HEK293T (cell line): Measurements from ENCODE around the gene DLEC1.

Experiments used
- CTCF ChIA-PET: fragments of 350-600 bp; formaldehyde crosslinking; extraction: SDS; loops from one replicate; lab custom pipeline; 2021; ENCODE audit warnings: antibody characterized with exemption, inconsistent platforms; lab: Yijun Ruan, JAX
- POLR2A ChIA-PET: fragments of 350-600 bp; formaldehyde crosslinking; extraction: SDS; loops from one replicate; lab custom pipeline; 2020; ENCODE audit warnings: antibody characterized with exemption, inconsistent platforms; lab: Yijun Ruan, JAX
- DNase-seq: peaks from one replicate; pipeline ENCODE4 v3.0.0; 2012; ENCODE audit warnings: mixed read lengths; ENCODE audit errors: extremely low spot score
- ARNT ChIP-seq: fragments of 450-650 bp; IDR thresholded peaks from 2 replicates; pipeline ENCODE4 v1.6.1; 2017; ENCODE audit warnings: mild to moderate bottlenecking
- BHLHE40 ChIP-seq: fragments of 450-650 bp; IDR thresholded peaks from 2 replicates; pipeline ENCODE4 v1.6.1; 2016; ENCODE audit warnings: mild to moderate bottlenecking, moderate library complexity, borderline replicate concordance
- CTBP1 ChIP-seq: fragments of 450-650 bp; IDR thresholded peaks from 2 replicates; pipeline ENCODE4 v1.6.1; 2016; ENCODE audit warnings: borderline replicate concordance
- ELF4 ChIP-seq: fragments of 450-650 bp; IDR thresholded peaks from 2 replicates; pipeline ENCODE4 v1.6.1; 2017; ENCODE audit warnings: antibody characterized with exemption
- FOXA1 ChIP-seq: fragments of 450-650 bp; IDR thresholded peaks from 2 replicates; pipeline ENCODE4 v1.6.1; 2016; ENCODE audit warnings: mild to moderate bottlenecking
- FOXK2 ChIP-seq: fragments of 450-650 bp; IDR thresholded peaks from 2 replicates; pipeline ENCODE4 v1.6.1; 2016; ENCODE audit warnings: mild to moderate bottlenecking
- FOXM1 ChIP-seq: fragments of 450-650 bp; IDR thresholded peaks from 2 replicates; pipeline ENCODE4 v1.6.1; 2017; ENCODE audit warnings: mild to moderate bottlenecking, borderline replicate concordance
- HDGF ChIP-seq: fragments of 450-650 bp; IDR thresholded peaks from 2 replicates; pipeline ENCODE4 v1.6.1; 2017; ENCODE audit warnings: antibody characterized with exemption, borderline replicate concordance
- L3MBTL2 ChIP-seq: fragments of 450-650 bp; conservative IDR thresholded peaks from 2 replicates; pipeline ENCODE4 v1.6.1; 2016; ENCODE audit warnings: mild to moderate bottlenecking
- LEF1 ChIP-seq: fragments of 450-650 bp; IDR thresholded peaks from 2 replicates; pipeline ENCODE4 v1.6.1; 2017; ENCODE audit warnings: mild to moderate bottlenecking, borderline replicate concordance
- NFRKB ChIP-seq: fragments of 450-650 bp; IDR thresholded peaks from 2 replicates; pipeline ENCODE4 v1.6.1; 2016; ENCODE audit warnings: mild to moderate bottlenecking, moderate library complexity
- SP1 ChIP-seq: fragments of 450-650 bp; IDR thresholded peaks from 2 replicates; pipeline ENCODE4 v1.6.1; 2017
- SUZ12 ChIP-seq: fragments of 450-650 bp; IDR thresholded peaks from 2 replicates; pipeline ENCODE4 v1.6.1; 2016; ENCODE audit warnings: mild to moderate bottlenecking
- TARDBP ChIP-seq: fragments of 450-650 bp; IDR thresholded peaks from 2 replicates; pipeline ENCODE4 v1.6.1; 2016
- ZNF384 ChIP-seq: fragments of 450-650 bp; IDR thresholded peaks from 2 replicates; pipeline ENCODE4 v1.6.1; 2016
- TF ChIP-seq, protein P1 (sequence below): fragments of 450-650 bp; IDR thresholded peaks from 2 replicates; pipeline ENCODE4 v1.6.1; 2016

DLEC1 gene

GRCh38 chr3:38090453-38090852 is 51.4 kb downstream of the DLEC1 start:
- no peak for TF ChIP-seq L3MBTL2
- TF ChIP-seq SUZ12: no peak
- TF ChIP-seq FOXK2: no peak
- no peak for TF ChIP-seq FOXM1
- no peak for TF ChIP-seq ELF4
- TF ChIP-seq BHLHE40: no peak
- no peak for TF ChIP-seq SP1
- no peak for TF ChIP-seq TARDBP
- TF ChIP-seq HDGF: no peak
- no peak for TF ChIP-seq ZNF384
- no peak for TF ChIP-seq NFRKB
- TF ChIP-seq LEF1: no peak
- no peak for TF ChIP-seq FOXA1
- no peak for TF ChIP-seq ARNT
- TF ChIP-seq, protein P1, sequence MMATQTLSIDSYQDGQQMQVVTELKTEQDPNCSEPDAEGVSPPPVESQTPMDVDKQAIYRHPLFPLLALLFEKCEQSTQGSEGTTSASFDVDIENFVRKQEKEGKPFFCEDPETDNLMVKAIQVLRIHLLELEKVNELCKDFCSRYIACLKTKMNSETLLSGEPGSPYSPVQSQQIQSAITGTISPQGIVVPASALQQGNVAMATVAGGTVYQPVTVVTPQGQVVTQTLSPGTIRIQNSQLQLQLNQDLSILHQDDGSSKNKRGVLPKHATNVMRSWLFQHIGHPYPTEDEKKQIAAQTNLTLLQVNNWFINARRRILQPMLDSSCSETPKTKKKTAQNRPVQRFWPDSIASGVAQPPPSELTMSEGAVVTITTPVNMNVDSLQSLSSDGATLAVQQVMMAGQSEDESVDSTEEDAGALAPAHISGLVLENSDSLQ: no peak
- no peak for TF ChIP-seq CTBP1
- no peak for DNase-seq
- CTCF ChIA-PET: no interaction called here
- POLR2A ChIA-PET: no interaction called here

GRCh38 chr3:38094999-38095398 is 56.0 kb downstream of the DLEC1 start:
- POLR2A ChIA-PET: interaction anchor here (0.6 kb wide), 1 partner anchor 9 kb away, joined by 3 read pairs; no protein-coding TSS in a partner anchor
- CTCF ChIA-PET: no interaction called here
- TF ChIP-seq ELF4 (no peak), SUZ12 (no peak), NFRKB (no peak), SP1 (no peak), ZNF384 (no peak)
- no peak for DNase-seq

- CTCF ChIA-PET: no interaction called here
- DNase-seq: no peak
- TF ChIP-seq ELF4: no peak
- TF ChIP-seq ZNF384: no peak
- no peak for TF ChIP-seq TARDBP
- no peak for TF ChIP-seq L3MBTL2
- TF ChIP-seq FOXA1: no peak
- TF ChIP-seq HDGF: no peak
- TF ChIP-seq LEF1: no peak
- no peak for TF ChIP-seq FOXK2
- no peak for TF ChIP-seq SP1
- TF ChIP-seq BHLHE40: no peak
- TF ChIP-seq, protein P1: no peak
- TF ChIP-seq NFRKB: no peak
- TF ChIP-seq FOXM1: no peak
- no peak for TF ChIP-seq CTBP1
- POLR2A ChIA-PET: no interaction called here
These were observed 56.9 kb downstream of the DLEC1 start for GRCh38 chr3:38095669-38096483.

GRCh38 chr3:38097446-38098375 is 58.7 kb downstream of the DLEC1 start:
- no peak for DNase-seq
- ChIA-PET POLR2A (no interaction called here), CTCF (no interaction called here)
- TF ChIP-seq NFRKB (no peak), HDGF (no peak), ZNF384 (no peak)

GRCh38 chr3:38098376-38098723 is 59.3 kb downstream of the DLEC1 start:
- TF ChIP-seq TARDBP (no peak), HDGF (no peak), CTBP1 (no peak), FOXM1 (no peak), ELF4 (no peak), SP1 (no peak), ARNT (no peak), NFRKB (no peak), ZNF384 (no peak), FOXK2 (no peak), LEF1 (no peak), SUZ12 (no peak)
- TF ChIP-seq, protein P1: no peak
- ChIA-PET POLR2A (no interaction called here), CTCF (no interaction called here)
- DNase-seq: no peak

DNA sequence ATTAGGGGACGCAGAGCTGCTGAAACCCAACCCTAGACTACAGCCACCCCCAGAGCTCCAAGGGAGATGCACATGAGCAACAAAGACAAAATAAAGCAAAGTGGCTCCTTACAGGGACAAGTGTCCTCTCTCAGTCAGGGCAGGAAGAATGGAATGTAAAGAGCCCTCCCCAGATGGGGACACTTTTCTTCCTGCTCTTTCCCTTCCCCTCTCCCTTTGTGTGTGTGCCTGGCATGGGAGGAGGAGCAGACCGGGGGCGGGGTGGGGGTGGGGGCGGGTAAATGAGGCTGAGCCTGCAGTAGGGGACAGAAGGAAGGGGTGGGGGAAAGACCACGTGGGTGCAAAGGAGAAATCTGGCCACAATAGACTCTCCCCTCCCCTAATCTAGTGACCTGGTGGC is 60.5 kb downstream of the DLEC1 start:
- POLR2A ChIA-PET: no interaction called here
- CTCF ChIA-PET: no interaction called here
- DNase-seq: no peak
- TF ChIP-seq NFRKB: no peak
- no peak for TF ChIP-seq CTBP1
- TF ChIP-seq SP1: no peak
- TF ChIP-seq LEF1: no peak
- TF ChIP-seq ZNF384: no peak
- no peak for TF ChIP-seq HDGF
- TF ChIP-seq ELF4: no peak
- no peak for TF ChIP-seq FOXM1
- TF ChIP-seq L3MBTL2: no peak
- no peak for TF ChIP-seq ARNT
- TF ChIP-seq, protein P1: no peak
- TF ChIP-seq FOXA1: no peak
